ENCODE results near the gene AFAP1L1. TPM values are rescaled to one million over a fixed set of nuclear protein-coding genes. Genes with fewer than 3 reads are reported as not detected.

Gene AFAP1L1
- total and polyA plus RNA-seq, 10 of the 15 experiments (the other 5 are each of a cell fraction or from before 2014, with no cell fraction given), result 0.11 TPM; not detected in 9

GRCh38 chr5:149262315-149262714 is 9.3 kb upstream of the AFAP1L1 start:
- no peak for ATAC-seq
- 14% methylated on average over 4 of the region's 4 CpGs for WGBS (ENCODE audit: insufficient coverage, insufficient replicate concordance, low lambda C conversion rate, missing lambda C conversion rate)
- no peak overlapping the region for H3K4me3 ChIP-seq

More at GRCh38 chr5:149262315-149262714, 9.3 kb upstream of the AFAP1L1 start:
- H3K4me1 ChIP-seq (ENCODE audit: control insufficient read depth, insufficient read depth, low read length), result no peaks in the 10 kb centered on the region
- intact Hi-C loops (cut with micrococcal nuclease; ENCODE audit: unreplicated experiment), result no loop called here
- in situ Hi-C loops (cut with MboI), result no loop called here
- DNase-seq (ENCODE audit: low read depth, low spot score), result no peak
- no peaks in the 10 kb centered on the region for H4K20me1 ChIP-seq (ENCODE audit: control insufficient read depth, insufficient read depth)
- H3K27me3 ChIP-seq (replicated peaks in 1 of 2; ENCODE audit: control insufficient read depth in 2 of 2, insufficient read depth in 2 of 2, low read length in 1 of 2), result no peaks in the 10 kb centered on the region; a peak in 1 of 4 replicates
- H2AFZ ChIP-seq (ENCODE audit: control insufficient read depth, low read depth, low read length), result no peak overlapping the region
- no peaks in the 10 kb centered on the region for H3K36me3 ChIP-seq (ENCODE audit: control insufficient read depth in 2 of 2, insufficient read depth in 2 of 2, low read length in 1 of 2)
- CTCF ChIA-PET, result no interaction called here
- H3K4me2 ChIP-seq (ENCODE audit: control insufficient read depth, insufficient read depth), result no peak overlapping the region
- no peak overlapping the region for H3K27ac ChIP-seq (ENCODE audit: control insufficient read depth, insufficient read depth)
- BruUV-seq (replicated peaks), result no TSS peak
- no peak for FAIRE-seq
- POLR2A ChIA-PET, result no interaction called here
- no peaks in the 10 kb centered on the region for H3K9me3 ChIP-seq (replicated peaks; ENCODE audit: control insufficient read depth, insufficient read depth, low read length)
- SMC1A ChIA-PET (ENCODE audit: uncharacterized antibody, unreplicated experiment), result no interaction called here
- RAD21 ChIA-PET (ENCODE audit: unreplicated experiment), result no interaction called here
- H3K9ac ChIP-seq (ENCODE audit: control insufficient read depth, insufficient read depth, low read length), result no peak overlapping the region
- TF ChIP-seq RAD51 (IDR thresholded peaks at IDR 0.05), result no peak
- no peak for TF ChIP-seq JUND (IDR thresholded peaks at IDR 0.05; ENCODE audit: low read depth, low read length)
- TF ChIP-seq E4F1 (IDR thresholded peaks at IDR 0.05; ENCODE audit: borderline replicate concordance, partially characterized antibody), result no peak
- TF ChIP-seq CEBPZ (IDR thresholded peaks at IDR 0.05; ENCODE audit: low read depth, low read length), result no peak
- TF ChIP-seq RCOR1 (conservative IDR thresholded peaks at IDR 0.05; ENCODE audit: low read depth, low read length), result no peak
- no peak for TF ChIP-seq YY1 (IDR thresholded peaks at IDR 0.05; ENCODE audit: low read depth, low read length)
- TF ChIP-seq ASH2L (IDR thresholded peaks at IDR 0.05; ENCODE audit: borderline replicate concordance, low read depth), result no peak
- no peaks in the 10 kb centered on the region for H3K79me2 ChIP-seq (ENCODE audit: control insufficient read depth, insufficient read depth, low read length)

Data from GM12878 (cell line).